ENCODE results near the gene C1orf226. TPM values are rescaled to one million over a fixed set of nuclear protein-coding genes. Genes with fewer than 3 reads are reported as not detected.

The C1orf226 gene, protein sequence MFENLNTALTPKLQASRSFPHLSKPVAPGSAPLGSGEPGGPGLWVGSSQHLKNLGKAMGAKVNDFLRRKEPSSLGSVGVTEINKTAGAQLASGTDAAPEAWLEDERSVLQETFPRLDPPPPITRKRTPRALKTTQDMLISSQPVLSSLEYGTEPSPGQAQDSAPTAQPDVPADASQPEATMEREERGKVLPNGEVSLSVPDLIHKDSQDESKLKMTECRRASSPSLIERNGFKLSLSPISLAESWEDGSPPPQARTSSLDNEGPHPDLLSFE
- 0.50 and 0.59 TPM in 2 replicates for total RNA-seq

DNA sequence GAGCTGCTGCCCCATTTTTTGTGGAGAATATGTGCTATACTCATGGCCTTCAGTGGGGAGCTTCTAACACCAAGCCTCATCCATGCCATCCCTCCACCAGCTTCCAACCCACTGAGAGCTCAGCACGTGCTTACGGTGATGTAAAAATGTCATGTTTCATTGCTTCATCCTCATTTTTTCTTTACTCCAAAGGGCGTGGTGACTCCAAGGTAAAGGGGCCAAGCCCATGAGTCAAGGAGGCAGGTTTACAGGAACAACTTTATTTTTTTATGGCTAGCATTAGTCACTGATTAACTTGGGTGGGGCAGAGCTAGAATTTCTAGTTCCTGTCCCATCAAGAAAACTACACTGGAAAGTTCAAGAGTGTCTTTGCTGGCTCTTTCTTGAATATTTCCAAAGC is at the start of gene C1orf226:
Gene C1orf226, plus strand, starts transcription at position 346 of the 400 bp plus-strand sequence. CDS start 174 bp downstream, outside the sequence.

DNA sequence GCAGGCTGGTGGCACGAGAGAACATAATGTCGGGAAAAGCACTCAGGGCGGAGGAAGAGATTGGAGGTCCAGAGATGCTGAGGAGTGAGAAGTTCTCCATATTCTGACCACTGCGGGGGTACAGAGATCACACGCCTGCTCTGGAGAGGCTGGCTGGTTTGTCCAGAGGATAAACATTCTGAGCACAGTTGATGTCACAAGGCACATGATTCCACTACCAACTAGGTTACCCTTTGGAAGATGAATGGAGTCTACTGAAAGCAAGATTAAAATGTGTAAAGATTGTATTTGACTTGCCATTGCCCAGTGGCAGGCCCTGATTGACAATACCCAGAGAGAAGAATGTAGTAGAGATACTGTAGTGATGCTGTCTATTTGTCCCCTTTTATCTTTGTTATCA is 4.8 kb upstream of the C1orf226 start, which contains the start of gene SPATA46:
Gene SPATA46, minus strand, starts transcription at position 164 of the 400 bp plus-strand sequence. Its CDS starts 64 bp downstream, at position 100.

DNA sequence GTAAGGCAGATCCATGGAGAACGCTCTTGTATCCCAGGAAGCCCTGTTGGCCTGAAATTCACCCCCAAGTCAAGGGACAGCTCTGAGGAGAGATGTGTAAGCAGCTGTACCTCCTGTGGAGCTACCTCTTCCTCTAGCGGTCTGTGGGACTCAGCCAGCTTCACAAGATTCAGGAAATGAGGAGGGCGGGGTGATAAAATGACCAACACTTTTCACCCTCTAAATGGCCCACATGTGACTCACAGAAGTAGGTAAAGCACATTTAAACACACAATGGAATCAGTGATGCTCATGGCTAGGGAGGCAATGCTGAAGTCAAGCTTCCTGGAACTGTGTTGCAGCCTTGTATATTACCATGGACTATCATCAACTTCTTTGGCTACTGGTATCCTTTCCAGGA is 30.5 kb downstream of the C1orf226 start, which contains the start of gene SH2D1B:
Gene SH2D1B, minus strand, starts transcription at position 135 of the 400 bp plus-strand sequence. Its CDS starts 120 bp downstream, at position 15.

Other genes with a start within 250 kb of the C1orf226 start
- gene SPATA46, start 4.9 kb upstream of the C1orf226 start, total RNA-seq: not detected in 2 replicates
- gene SH2D1B, start 30.4 kb downstream of the C1orf226 start, total RNA-seq: 0.15 TPM in 1 of 2 replicates, not detected in the other
- gene UHMK1, start 116.1 kb downstream of the C1orf226 start, total RNA-seq: 27.2 and 36.1 TPM in 2 replicates
- 112 and 121 TPM in 2 replicates for gene UAP1, start 180.0 kb downstream of the C1orf226 start, total RNA-seq

All from bronchus fibroblast of lung (primary cell).